22Rv1 (cell line): Measurements from ENCODE around the gene PDPN.

ENCODE experiments used
- ZFX ChIP-seq: fragments of 450-650 bp; IDR thresholded peaks from 2 replicates; pipeline ENCODE4 v1.6.1; 2017; ENCODE audit warnings: antibody characterized with exemption, borderline replicate concordance
- TF ChIP-seq, protein P1 (sequence below): fragments of 450-650 bp; IDR thresholded peaks from 2 replicates; pipeline ENCODE4 v1.5.1; 2017; ENCODE audit warnings: mild to moderate bottlenecking

DNA sequence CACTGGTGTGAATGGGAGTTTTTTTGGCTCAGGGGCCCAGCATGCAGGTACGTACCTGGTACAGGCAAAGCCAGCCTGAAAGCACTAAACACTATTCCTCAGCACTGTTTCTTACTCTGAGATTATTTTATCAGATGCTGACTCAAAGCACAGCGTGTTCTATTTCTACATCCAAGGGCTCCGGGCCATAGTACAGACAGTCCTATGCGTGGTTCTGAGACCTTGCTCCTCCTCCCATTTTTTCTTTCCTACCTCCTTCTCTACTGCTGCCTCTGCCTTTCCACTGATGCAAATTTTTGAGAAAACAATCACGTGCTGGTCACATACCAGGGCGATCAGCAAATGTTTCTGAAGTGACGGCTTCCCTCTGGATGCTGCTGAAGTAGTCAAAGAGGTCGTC, 36.3 kb downstream of the PDPN start:
- TF ChIP-seq, protein P1, sequence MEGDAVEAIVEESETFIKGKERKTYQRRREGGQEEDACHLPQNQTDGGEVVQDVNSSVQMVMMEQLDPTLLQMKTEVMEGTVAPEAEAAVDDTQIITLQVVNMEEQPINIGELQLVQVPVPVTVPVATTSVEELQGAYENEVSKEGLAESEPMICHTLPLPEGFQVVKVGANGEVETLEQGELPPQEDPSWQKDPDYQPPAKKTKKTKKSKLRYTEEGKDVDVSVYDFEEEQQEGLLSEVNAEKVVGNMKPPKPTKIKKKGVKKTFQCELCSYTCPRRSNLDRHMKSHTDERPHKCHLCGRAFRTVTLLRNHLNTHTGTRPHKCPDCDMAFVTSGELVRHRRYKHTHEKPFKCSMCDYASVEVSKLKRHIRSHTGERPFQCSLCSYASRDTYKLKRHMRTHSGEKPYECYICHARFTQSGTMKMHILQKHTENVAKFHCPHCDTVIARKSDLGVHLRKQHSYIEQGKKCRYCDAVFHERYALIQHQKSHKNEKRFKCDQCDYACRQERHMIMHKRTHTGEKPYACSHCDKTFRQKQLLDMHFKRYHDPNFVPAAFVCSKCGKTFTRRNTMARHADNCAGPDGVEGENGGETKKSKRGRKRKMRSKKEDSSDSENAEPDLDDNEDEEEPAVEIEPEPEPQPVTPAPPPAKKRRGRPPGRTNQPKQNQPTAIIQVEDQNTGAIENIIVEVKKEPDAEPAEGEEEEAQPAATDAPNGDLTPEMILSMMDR = no peak
- no peak for TF ChIP-seq ZFX
